HCT116 (cell line): ENCODE measurements around the gene OR6K6.

ENCODE experiments used
- EZH2 ChIP-seq: fragments of 200-600 bp; sonication (generic); IDR thresholded peaks from 2 replicates; pipeline ENCODE4 v1.6.1; 2017; ENCODE audit warnings: antibody characterized with exemption, mixed run types
- POLR2A ChIP-seq: IDR thresholded peaks from 2 replicates; pipeline ENCODE4 v1.7.0; 2011; ENCODE audit warnings: borderline replicate concordance; ENCODE audit not compliant: insufficient read depth, insufficient read length; ENCODE audit errors: extremely low read depth
- POLR2AphosphoS5 ChIP-seq: IDR thresholded peaks from 2 replicates; pipeline ENCODE4 v1.6.1; 2011; ENCODE audit warnings: mild to moderate bottlenecking, low read depth, low read length, moderate library complexity

GRCh38 chr1:158716335-158716734, 38.2 kb upstream of the OR6K6 start:
- TF ChIP-seq EZH2 (no peak), POLR2A (no peak), POLR2AphosphoS5 (no peak)
